ENCODE measurements around the gene DTNBP1. TPM values are rescaled to one million over a fixed set of nuclear protein-coding genes. Genes with fewer than 3 reads are reported as not detected.

The DTNBP1 gene
- total RNA-seq, 1 experiment from 2014 or later, result 28.2 TPM

DNA sequence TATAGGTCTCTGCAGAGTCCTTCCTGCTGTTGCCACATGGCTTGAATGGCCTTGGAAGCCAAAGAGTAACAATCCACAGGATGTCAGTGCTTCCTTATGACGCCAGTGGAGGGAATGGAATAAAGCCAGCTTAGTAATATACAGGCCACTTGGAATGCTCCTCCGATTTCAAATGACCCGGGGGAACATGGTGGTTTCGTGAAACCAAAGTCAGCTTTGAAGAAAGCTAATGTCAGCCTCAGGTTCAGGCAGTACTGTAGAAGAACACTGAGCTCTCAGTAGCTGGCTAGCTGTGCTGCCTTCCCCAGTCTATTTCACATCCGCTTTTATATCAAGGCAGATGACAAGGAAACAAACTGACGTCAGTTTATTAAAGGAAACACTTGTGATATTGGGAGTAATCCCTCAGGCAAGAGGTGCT is 189.1 kb downstream of the DTNBP1 start:
- H3K36me3 ChIP-seq (ENCODE audit: insufficient read depth, low read length, poor library complexity, severe bottlenecking), result peaks cover 9% of the 10 kb centered on the region
- H3K4me3 ChIP-seq (ENCODE audit: low read depth, low read length, poor library complexity, severe bottlenecking), result no peak overlapping the region
- H3K4me1 ChIP-seq (ENCODE audit: insufficient read depth, low read length, poor library complexity, severe bottlenecking), result peaks cover 29% of the 10 kb centered on the region
- ChIA-PET CTCF (interaction anchor here (0.6 kb wide), 1 partner anchor 19 kb away, joined by 5 read pairs; no protein-coding TSS in a partner anchor), POLR2A (ENCODE audit: low non-redundant PET) (no interaction called here)
- DNase-seq (ENCODE audit: low spot score), result no peak
- intact Hi-C loops (cut with micrococcal nuclease; ENCODE audit: unreplicated experiment), result no loop called here
- no TSS peak for BruUV-seq (replicated peaks)
- no peak overlapping the region for H3K27ac ChIP-seq (ENCODE audit: low read depth, low read length, poor library complexity, severe bottlenecking)
- TF ChIP-seq, protein P1, sequence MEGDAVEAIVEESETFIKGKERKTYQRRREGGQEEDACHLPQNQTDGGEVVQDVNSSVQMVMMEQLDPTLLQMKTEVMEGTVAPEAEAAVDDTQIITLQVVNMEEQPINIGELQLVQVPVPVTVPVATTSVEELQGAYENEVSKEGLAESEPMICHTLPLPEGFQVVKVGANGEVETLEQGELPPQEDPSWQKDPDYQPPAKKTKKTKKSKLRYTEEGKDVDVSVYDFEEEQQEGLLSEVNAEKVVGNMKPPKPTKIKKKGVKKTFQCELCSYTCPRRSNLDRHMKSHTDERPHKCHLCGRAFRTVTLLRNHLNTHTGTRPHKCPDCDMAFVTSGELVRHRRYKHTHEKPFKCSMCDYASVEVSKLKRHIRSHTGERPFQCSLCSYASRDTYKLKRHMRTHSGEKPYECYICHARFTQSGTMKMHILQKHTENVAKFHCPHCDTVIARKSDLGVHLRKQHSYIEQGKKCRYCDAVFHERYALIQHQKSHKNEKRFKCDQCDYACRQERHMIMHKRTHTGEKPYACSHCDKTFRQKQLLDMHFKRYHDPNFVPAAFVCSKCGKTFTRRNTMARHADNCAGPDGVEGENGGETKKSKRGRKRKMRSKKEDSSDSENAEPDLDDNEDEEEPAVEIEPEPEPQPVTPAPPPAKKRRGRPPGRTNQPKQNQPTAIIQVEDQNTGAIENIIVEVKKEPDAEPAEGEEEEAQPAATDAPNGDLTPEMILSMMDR (conservative IDR thresholded peaks at IDR 0.05; ENCODE audit: low read depth, low read length), result no peak
- TF ChIP-seq EZH2 (IDR thresholded peaks at IDR 0.05; ENCODE audit: borderline replicate concordance, low read depth, low read length, poor library complexity, severe bottlenecking), result no peak
- H3K9me3 ChIP-seq (ENCODE audit: low read depth, low read length, poor library complexity, severe bottlenecking), result no peaks in the 10 kb centered on the region
- H3K27me3 ChIP-seq (replicated peaks; ENCODE audit: insufficient read depth, low read depth, low read length, poor library complexity), result no peaks in the 10 kb centered on the region

DNA sequence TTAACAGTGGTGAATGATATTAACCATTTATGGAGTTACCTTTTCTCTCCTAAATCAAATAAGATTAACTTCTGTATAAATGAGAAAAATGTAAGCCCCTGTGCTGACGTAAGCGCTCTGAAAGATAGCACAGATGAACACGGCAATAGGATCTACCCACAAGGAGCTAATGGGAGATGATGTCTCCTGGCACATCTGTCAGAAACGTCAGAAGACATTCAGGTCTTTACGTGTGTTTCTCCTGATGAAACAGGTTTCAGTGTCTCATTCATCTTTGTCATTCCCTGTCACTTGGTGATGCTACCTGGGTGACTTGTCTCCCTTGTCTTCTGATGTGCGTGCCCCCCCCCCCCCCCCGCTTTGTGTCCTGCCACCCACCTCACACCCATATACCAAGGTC is 189.7 kb downstream of the DTNBP1 start:
- DNase-seq (ENCODE audit: low spot score), result no peak
- Histone ChIP-seq H3K36me3 (ENCODE audit: insufficient read depth, low read length, poor library complexity, severe bottlenecking) (peaks cover 15% of the 10 kb centered on the region), H3K4me3 (ENCODE audit: low read depth, low read length, poor library complexity, severe bottlenecking) (no peak overlapping the region), H3K4me1 (ENCODE audit: insufficient read depth, low read length, poor library complexity, severe bottlenecking) (peaks cover 29% of the 10 kb centered on the region), H3K27me3 (replicated peaks; ENCODE audit: insufficient read depth, low read depth, low read length, poor library complexity) (no peaks in the 10 kb centered on the region), H3K9me3 (ENCODE audit: low read depth, low read length, poor library complexity, severe bottlenecking) (no peaks in the 10 kb centered on the region), H3K27ac (ENCODE audit: low read depth, low read length, poor library complexity, severe bottlenecking) (no peak overlapping the region)
- no TSS peak for BruUV-seq (replicated peaks)
- POLR2A ChIA-PET (ENCODE audit: low non-redundant PET), result no interaction called here
- CTCF ChIA-PET, result interaction anchor here (0.6 kb wide), 1 partner anchor 19 kb away, joined by 5 read pairs; no protein-coding TSS in a partner anchor
- intact Hi-C loops (cut with micrococcal nuclease; ENCODE audit: unreplicated experiment), result no loop called here
- no peak for TF ChIP-seq EZH2 (IDR thresholded peaks at IDR 0.05; ENCODE audit: borderline replicate concordance, low read depth, low read length, poor library complexity, severe bottlenecking)
- TF ChIP-seq, protein P1 (conservative IDR thresholded peaks at IDR 0.05; ENCODE audit: low read depth, low read length), result no peak

All from A673 (cell line).